ENCODE results near the gene TAF11. TPM values are rescaled to one million over a fixed set of nuclear protein-coding genes. Genes with fewer than 3 reads are reported as not detected.

Gene TAF11
- total RNA-seq, 1 donor from 2014 or later, result 18.1 TPM

DNA sequence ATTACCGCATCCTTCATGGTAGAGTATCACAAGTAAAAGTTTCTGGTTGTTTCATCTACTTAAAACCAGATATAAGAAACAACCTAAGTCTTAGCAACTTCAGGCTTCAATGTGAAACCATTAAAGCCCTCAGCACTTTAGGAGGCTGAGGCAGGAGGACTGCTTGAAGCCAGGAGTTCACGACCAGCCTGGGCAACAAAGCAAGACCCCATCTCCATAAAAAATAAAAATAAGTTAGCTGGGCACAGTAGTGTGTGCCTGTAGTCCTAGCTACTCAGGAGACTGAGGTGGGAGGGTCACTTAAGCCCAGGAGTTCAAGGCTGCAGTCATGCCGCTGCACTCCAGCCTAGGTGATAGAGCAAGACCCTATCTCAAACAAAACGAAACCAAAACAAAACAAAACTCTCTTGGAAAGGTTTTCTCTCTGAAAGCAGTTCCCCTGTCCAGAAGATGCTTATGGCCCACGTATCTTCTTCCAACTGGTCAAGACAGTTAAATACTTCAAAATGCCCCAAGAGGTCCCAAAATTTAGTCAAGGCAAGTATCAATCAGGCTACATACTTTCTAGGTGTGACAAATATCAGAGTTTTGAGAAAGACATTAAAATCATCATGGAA is 9.9 kb downstream of the TAF11 start:
- H3K4me1 ChIP-seq, result no peaks in the 10 kb centered on the region
- ATAC-seq (no peak), DNase-seq (no peak)
- H3K36me3 ChIP-seq, result peaks cover 99% of the 10 kb centered on the region
- TF ChIP-seq, protein P1, sequence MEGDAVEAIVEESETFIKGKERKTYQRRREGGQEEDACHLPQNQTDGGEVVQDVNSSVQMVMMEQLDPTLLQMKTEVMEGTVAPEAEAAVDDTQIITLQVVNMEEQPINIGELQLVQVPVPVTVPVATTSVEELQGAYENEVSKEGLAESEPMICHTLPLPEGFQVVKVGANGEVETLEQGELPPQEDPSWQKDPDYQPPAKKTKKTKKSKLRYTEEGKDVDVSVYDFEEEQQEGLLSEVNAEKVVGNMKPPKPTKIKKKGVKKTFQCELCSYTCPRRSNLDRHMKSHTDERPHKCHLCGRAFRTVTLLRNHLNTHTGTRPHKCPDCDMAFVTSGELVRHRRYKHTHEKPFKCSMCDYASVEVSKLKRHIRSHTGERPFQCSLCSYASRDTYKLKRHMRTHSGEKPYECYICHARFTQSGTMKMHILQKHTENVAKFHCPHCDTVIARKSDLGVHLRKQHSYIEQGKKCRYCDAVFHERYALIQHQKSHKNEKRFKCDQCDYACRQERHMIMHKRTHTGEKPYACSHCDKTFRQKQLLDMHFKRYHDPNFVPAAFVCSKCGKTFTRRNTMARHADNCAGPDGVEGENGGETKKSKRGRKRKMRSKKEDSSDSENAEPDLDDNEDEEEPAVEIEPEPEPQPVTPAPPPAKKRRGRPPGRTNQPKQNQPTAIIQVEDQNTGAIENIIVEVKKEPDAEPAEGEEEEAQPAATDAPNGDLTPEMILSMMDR (IDR thresholded peaks at IDR 0.05), result no peak
- H3K4me3 ChIP-seq, result no peak overlapping the region
- H3K27ac ChIP-seq, result no peak overlapping the region
- no peaks in the 10 kb centered on the region for H3K27me3 ChIP-seq
- intact Hi-C loops (cut with DNase I), result no loop called here
- H3K9me3 ChIP-seq, result no peaks in the 10 kb centered on the region

DNA sequence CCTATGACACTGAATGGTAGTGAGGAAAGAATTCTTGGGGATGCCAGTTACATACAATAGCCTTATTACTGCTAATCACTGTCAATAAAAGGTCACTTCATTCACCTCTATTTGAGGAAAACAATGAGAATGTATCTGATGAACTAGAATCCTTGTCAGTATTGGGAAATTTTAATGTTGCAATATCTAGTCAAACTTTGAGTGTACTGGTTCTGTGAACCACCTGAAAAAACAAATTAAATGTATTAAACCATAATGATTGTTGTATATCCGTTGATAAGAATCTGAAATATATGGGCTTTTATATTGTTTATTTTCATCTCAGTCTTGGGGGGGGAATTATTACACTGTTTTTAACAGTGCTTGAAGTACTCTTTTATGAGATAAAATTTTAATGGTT is 10.6 kb downstream of the TAF11 start:
- Histone ChIP-seq H3K4me3 (no peak overlapping the region), H3K9me3 (no peaks in the 10 kb centered on the region), H3K4me1 (no peaks in the 10 kb centered on the region), H3K36me3 (peaks cover 99% of the 10 kb centered on the region), H3K27me3 (no peaks in the 10 kb centered on the region), H3K27ac (no peak overlapping the region)
- TF ChIP-seq, protein P1 (IDR thresholded peaks at IDR 0.05), result no peak
- DNase-seq (no peak), ATAC-seq (no peak)
- intact Hi-C loops (cut with DNase I), result no loop called here

DNA sequence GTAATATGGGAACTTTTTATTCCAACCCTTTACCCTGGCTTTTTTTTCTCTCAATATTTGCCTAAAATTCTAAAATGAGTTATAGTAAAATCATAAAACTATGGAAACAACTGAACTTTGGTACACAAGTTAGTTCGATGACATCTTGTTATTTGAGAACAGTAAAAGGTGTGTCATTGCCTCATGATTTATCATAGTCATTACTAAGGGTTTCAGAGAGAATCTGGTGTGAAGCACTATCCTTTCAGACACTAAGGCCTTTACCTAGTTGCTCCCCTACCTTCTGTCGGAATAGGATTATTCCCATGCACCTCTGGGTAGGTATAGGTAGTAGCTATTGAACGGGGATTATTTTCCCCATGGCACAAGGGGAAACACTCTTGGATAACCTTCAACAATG is 11.4 kb downstream of the TAF11 start:
- H3K36me3 ChIP-seq, result peaks cover 99% of the 10 kb centered on the region
- no peak overlapping the region for H3K27ac ChIP-seq
- TF ChIP-seq, protein P1 (IDR thresholded peaks at IDR 0.05), result no peak
- DNase-seq (no peak), ATAC-seq (no peak)
- H3K9me3 ChIP-seq, result no peaks in the 10 kb centered on the region
- no peaks in the 10 kb centered on the region for H3K27me3 ChIP-seq
- H3K4me1 ChIP-seq, result no peaks in the 10 kb centered on the region
- no peak overlapping the region for H3K4me3 ChIP-seq
- intact Hi-C loops (cut with DNase I), result no loop called here

DNA sequence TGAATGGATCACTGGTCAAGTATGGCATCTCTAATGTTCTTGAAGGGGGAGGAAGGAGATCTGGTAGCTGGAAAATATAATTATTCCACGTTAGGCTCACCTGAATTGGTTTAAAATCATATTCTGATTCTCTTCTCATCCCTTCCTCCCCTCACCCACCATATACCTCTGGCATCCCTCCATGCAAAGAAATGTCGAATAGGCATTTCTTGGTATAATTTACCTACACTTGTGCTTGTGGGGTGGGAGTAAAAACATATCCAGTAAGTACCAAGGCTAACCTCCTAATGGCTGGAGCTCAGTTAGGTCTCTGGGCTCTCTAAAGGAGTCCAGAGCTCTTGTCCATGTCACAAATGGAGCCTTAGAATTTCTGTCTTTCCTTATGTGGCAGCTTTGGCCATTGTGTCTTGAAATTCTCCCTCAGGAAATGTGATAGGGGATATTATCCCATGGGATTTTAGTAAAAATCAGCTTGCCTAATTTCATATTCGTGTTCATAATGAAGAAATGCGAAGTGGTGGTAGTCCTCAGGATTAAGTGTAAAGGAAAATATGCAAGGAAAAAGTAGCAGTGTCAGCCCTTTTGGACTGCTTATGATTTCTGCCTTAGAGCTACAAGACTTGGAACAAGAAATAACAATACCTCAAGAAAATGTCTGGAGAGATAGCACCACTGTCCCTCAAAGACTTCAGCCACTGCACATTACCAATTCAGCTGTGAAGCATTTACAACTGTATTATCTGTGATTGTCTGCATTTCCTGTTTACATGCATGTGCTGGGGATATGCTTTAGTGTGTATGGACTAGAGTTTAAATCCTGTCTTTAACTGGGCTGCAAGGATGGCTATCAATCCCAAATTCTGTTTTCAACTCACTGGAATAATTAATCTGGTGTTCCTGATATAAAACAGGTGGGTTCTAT is 12.3 kb downstream of the TAF11 start:
- Histone ChIP-seq H3K36me3 (peaks cover 99% of the 10 kb centered on the region), H3K27ac (no peak overlapping the region), H3K4me1 (no peaks in the 10 kb centered on the region), H3K27me3 (no peaks in the 10 kb centered on the region), H3K9me3 (no peaks in the 10 kb centered on the region), H3K4me3 (no peak overlapping the region)
- ATAC-seq (no peak), DNase-seq (no peak)
- TF ChIP-seq, protein P1 (IDR thresholded peaks at IDR 0.05), result no peak
- intact Hi-C loops (cut with DNase I), result no loop called here

DNA sequence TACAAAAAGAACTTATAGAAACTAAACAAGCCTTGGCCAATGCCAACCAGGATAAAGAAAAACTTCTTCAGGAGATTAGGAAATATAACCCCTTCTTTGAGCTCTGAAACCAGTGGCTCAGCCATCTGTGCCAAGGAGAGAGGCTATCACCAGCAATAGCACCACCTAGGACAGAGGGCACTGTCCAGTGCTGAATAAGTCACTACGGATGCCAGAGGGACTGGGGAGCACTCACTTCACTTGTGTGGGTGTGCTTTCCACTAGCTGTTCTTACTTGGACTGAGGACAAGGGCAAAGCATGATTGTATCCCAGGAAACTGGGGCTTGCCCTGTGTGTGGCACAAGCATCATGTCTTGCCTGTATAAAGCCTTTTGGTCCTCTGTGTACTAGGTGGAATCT is 15.5 kb downstream of the TAF11 start:
- no peak overlapping the region for H3K27ac ChIP-seq
- no peaks in the 10 kb centered on the region for H3K9me3 ChIP-seq
- TF ChIP-seq, protein P1 (IDR thresholded peaks at IDR 0.05), result no peak
- intact Hi-C loops (cut with DNase I), result no loop called here
- peaks cover 94% of the 10 kb centered on the region for H3K36me3 ChIP-seq
- no peak overlapping the region for H3K4me3 ChIP-seq
- no peaks in the 10 kb centered on the region for H3K27me3 ChIP-seq
- no peaks in the 10 kb centered on the region for H3K4me1 ChIP-seq
- ATAC-seq (no peak), DNase-seq (no peak)
